NT2/D1 (cell line): ENCODE results near the gene NOL4L.

Experiments
- SUZ12 ChIP-seq: IDR thresholded peaks from 2 replicates; pipeline ENCODE4 v1.6.1; 2011; ENCODE audit not compliant: insufficient read length, insufficient read depth; ENCODE audit errors: extremely low read depth
- YY1 ChIP-seq: IDR thresholded peaks from 2 replicates; pipeline ENCODE4 v1.6.1; 2011; ENCODE audit not compliant: insufficient read length, insufficient read depth
- ZNF274 ChIP-seq: IDR thresholded peaks from 2 replicates; pipeline ENCODE4 v1.6.1; 2011; ENCODE audit warnings: mild to moderate bottlenecking, low read depth, low read length

- no peak for TF ChIP-seq YY1
- no peak for TF ChIP-seq ZNF274
- TF ChIP-seq SUZ12: no peak
These were observed 62.7 kb downstream of the NOL4L start for GRCh38 chr20:32522526-32522775.
